Right forelimb (tissue), 1 donor: ENCODE data around the gene LHX5.

Experiments used
- DNase-seq: peaks from one replicate; pipeline ENCODE4 v3.0.0-alpha.2; 2018

The LHX5 gene

GRCh38 chr12:113477171-113477841, 5.6 kb upstream of the LHX5 start:
- DNase-seq = no peak

DNA sequence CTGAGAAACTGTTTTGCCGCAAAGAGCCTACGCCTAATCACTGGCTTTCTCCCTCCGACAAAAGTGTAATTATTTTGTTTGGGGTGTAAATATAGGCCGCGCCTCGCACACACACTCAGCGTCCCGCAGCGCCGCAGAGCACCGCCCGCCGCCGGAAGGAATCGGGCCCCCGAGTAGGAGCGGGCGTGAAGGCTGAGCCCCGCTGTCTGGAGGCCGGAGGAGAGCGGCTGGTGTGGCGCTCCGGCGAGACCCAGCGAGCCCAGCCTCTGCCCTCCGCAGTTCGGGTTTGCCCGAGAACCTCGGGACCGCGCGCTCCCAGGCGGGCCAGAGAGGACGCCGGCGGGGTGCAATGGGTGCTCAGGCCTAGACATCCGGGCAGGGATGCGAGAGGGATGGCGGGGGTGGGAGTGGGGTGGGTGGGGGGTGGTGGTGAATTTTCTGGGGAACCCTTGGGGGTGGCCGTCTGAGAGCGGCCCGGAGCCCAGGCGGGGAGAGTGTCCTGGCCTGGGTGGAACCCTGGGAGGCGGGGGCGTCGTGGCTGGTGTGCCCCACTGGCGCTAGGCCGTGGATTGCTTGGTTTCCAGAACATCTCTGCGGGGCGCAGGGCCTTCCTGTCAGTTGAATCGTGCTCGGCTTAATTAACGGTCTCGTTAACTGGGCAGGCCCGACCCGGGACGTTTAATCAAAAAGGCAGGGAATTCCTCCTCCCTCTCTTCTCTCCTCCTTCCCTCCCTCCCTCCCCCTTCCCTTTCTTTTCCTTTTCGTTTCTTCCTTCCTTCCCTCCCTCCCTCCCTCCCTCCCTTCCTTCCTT, 4.7 kb upstream of the LHX5 start:
- no peak for DNase-seq

GRCh38 chr12:113475451-113476175, 3.9 kb upstream of the LHX5 start:
- DNase-seq = no peak

GRCh38 chr12:113474635-113475436, 3.2 kb upstream of the LHX5 start:
- no peak for DNase-seq

- no peak for DNase-seq
Measured at GRCh38 chr12:113473942-113474341, 2.3 kb upstream of the LHX5 start.

- no peak for DNase-seq
Measured at GRCh38 chr12:113473400-113473799, 1.7 kb upstream of the LHX5 start.

DNA sequence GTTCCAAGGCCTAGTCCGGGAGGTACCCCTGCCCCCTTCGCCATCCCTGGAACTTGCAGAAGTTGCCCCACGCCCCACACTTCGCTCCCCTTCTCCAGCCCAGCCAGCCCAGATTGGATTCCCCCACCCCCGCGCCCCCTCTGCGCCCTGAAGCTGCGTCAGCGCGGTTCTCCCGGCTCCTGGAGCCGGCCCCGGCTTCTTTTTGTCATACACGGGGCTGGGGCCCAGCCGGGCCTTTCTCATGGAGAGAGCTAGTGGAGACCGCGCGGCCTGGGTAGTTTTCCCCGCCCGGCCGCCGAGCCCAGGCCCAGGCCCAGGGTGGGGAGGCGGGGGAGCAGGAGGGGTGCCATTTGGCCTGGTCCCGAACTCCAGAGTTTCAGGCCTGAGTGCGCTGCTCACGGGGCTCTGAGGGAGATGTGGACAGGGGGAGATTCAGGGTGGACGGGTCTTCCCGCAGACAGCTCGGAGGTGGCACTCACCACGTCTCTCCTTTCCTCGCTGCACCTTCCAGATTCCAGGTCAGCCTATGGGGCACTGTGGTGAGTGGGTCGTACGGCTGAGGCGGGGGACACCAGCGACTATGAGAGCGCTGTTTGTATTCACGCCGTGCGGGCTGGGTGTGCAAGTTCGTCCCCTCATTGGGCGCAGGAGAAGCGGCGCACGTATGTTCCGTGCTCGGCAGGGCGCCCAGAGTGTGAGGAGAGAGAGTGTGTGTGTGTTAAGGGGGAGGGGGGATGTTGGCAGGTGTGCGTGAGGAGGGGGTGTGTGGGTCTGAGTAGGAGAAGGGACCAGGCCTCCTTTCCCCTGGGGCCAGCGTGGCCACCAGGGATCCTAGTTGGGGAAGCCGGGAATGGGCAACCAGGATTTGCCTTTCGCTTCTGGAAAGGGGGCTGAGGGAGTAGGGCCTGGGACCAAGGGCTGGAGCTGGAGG, 785 bp upstream of the LHX5 start:
- DNase-seq = no peak

DNA sequence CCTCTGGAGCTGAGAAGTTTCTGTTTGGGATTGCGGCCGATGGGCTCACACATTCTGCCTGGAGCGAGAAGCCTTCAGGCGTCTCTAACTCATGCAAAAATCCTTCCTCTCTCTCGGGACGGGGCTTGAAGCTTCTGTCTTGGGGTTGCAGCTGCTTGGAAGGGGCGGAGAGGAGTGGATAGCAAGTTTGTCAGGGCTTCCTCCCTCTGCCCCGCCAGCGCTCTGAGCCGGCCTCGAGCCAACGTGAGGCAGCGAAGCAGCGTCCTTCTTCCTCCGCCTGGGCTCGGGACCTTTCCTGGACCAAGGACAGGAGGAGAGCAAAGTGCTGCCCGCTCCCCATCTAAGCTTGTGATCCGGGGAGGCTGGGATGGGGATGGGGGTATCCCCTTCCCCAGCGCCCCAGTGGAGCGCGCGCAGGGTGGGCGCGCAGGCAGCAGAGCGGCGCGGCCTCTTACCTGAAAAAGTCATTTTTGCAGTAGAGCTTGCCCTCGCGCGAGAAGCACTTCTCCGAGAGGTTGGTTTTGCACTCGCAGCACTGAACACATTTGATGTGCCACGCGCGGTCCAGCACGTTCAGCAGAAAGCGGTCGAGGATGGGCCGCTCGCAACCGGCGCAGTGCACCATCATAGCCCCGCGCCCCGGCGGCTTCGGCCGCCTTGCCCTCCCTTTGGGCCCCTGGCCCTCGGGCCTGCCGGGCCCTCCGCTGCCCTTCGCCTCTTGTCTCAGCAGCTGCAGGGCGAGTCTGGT, 626 bp downstream of the LHX5 start:
- no peak for DNase-seq

GRCh38 chr12:113469949-113470743, 1.5 kb downstream of the LHX5 start:
- no peak for DNase-seq

- no peak for DNase-seq
Measured at GRCh38 chr12:113469224-113469948, 2.3 kb downstream of the LHX5 start.

- DNase-seq = no peak
Measured at GRCh38 chr12:113468365-113469223, 3.1 kb downstream of the LHX5 start.

GRCh38 chr12:113467502-113468364, 3.9 kb downstream of the LHX5 start:
- DNase-seq = no peak

GRCh38 chr12:113467142-113467501, 4.5 kb downstream of the LHX5 start:
- DNase-seq = no peak

- DNase-seq = no peak
Measured at GRCh38 chr12:113466454-113467141, 5.1 kb downstream of the LHX5 start.

DNA sequence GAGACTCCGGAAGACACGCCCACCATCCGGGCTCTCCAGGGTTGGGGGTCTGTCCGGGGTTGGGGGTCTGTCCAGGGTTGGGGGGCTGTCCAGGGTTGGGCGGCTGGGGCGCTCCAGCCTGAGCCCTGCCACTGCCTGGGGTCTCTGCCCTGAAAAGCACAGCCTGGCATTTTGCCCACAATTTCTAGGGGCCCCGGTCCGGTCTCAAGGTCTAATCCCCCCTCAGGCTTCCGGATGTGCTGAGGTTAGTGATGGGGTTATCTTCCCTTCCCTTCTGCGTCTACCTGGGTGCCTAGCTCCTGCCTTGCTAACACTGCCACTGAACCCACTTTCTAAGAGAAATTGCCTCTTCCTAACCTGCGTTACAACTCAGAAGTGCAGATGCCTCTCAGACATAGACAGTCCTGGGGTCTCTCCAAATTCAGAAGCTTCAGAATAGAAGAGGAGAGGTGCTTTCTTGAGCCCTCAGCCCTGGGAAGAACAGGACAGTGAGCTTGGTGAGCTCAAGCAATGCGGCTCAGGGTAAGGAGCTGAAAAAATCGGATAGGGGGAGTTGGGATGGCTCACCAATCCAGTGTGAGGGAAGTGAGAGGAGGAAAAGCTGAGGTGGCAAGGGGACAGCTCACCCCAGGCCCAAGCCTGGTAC, 5.7 kb downstream of the LHX5 start:
- DNase-seq = no peak
